ENCODE data around the gene WASF2. TPM values are rescaled to one million over a fixed set of nuclear protein-coding genes. Genes with fewer than 3 reads are reported as not detected.
A peak's percentile ranks its signal among the peaks of the same experiment; 100 is the strongest.

Gene WASF2
- total RNA-seq, 4 donors from 2014 or later, result 52.5 to 74.5 (median 57.5) TPM

- H3K36me3 ChIP-seq, result peaks cover 0 to 11% (median 0%) of the 10 kb centered on the region in 3 donors
- peak overlapping the region in 3 of 4 donors; percentile 55 to 93 (median 86) for H3K4me3 ChIP-seq
- no peak for DNase-seq
- no peaks in the 10 kb centered on the region for H3K27me3 ChIP-seq
- H3K9me3 ChIP-seq, result no peaks in the 10 kb centered on the region
- H3K27ac ChIP-seq, result peak overlapping the region; percentile 86 to 99 (median 92)
- peaks cover 0 to 22% (median 9%) of the 10 kb centered on the region in 4 donors for H3K4me1 ChIP-seq
- TF ChIP-seq, protein P1, sequence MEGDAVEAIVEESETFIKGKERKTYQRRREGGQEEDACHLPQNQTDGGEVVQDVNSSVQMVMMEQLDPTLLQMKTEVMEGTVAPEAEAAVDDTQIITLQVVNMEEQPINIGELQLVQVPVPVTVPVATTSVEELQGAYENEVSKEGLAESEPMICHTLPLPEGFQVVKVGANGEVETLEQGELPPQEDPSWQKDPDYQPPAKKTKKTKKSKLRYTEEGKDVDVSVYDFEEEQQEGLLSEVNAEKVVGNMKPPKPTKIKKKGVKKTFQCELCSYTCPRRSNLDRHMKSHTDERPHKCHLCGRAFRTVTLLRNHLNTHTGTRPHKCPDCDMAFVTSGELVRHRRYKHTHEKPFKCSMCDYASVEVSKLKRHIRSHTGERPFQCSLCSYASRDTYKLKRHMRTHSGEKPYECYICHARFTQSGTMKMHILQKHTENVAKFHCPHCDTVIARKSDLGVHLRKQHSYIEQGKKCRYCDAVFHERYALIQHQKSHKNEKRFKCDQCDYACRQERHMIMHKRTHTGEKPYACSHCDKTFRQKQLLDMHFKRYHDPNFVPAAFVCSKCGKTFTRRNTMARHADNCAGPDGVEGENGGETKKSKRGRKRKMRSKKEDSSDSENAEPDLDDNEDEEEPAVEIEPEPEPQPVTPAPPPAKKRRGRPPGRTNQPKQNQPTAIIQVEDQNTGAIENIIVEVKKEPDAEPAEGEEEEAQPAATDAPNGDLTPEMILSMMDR (IDR thresholded peaks at IDR 0.05), result no peak
- TF ChIP-seq POLR2A (IDR thresholded peaks at IDR 0.05), result no peak
Measured at GRCh38 chr1:27367160-27367650, 122.8 kb downstream of the WASF2 start.

DNA sequence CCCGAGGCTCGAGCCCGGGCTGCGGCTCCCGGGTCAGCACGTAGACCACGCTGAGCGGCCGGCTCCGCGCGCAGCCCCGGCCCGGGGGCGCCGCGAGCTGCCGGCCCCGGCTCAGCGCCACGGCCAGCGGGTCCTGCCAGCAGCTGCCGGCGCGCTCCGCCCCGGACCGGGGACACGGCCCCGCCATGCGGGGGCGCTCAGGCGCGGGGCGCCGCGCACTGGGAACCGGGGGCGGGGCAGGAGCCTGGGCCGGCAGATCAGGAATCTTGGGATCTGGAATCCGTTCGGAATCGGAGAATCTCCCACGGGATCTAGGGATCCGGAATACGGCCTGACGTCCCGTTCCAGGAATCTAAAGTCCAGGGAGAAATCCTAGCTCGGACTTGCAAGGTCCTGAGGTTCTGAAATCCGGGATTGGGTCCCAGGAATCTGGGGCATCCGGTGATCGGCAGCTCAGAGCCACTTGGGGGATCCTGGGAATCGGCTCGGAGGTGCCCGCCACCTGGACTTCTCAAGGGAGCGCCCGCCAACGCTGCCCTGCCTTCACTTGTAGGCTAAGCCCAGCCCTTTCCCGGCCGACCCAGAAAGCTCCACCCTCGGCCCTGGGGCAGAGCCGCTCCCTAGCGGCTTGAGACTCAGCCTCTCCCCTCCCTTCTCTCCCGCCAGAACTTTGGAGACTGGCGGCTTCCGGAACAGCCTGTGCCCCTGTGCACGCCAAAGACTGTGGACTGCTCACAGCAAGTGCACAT, 123.4 kb downstream of the WASF2 start, which contains the start of gene MAP3K6:
MAP3K6 (minus strand) TSS at position 551 of the 749 bp plus-strand sequence; CDS start at position 187, 364 bp downstream.
- TF ChIP-seq, protein P1 (IDR thresholded peaks at IDR 0.05), result peak in 4 of 6 experiments; percentile 22 to 45 (median 30)
- TF ChIP-seq POLR2A (IDR thresholded peaks at IDR 0.05), result peak; percentile 56 to 63
- Histone ChIP-seq H3K4me1 (peaks cover 0 to 22% (median 9%) of the 10 kb centered on the region in 4 donors), H3K27ac (peak within 1 kb of the TSS; percentile 86 to 99 (median 92))

DNA sequence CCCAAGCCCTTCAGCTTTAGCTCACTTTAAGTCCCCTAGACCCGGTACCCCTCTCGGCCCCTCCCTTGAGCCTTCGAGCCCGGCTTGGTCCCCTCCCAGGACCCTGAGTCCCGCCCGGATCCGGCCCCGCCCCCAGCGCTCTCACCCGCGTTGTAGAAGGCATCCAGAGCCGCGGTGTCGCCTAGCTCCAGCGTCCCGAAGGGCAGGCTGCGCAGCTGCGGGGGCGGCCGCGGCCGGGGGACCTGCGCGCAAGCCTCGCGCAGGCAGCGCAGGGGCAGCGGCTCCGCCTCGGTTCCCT, 123.9 kb downstream of the WASF2 start:
- Histone ChIP-seq H3K27me3 (no peaks in the 10 kb centered on the region), H3K4me1 (peaks cover 0 to 22% (median 9%) of the 10 kb centered on the region in 4 donors), H3K36me3 (peaks cover 0 to 11% (median 0%) of the 10 kb centered on the region in 3 donors), H3K9me3 (no peaks in the 10 kb centered on the region), H3K27ac (peak overlapping the region; percentile 86 to 99 (median 92)), H3K4me3 (peak overlapping the region; percentile 51 to 93 (median 70))
- no peak for TF ChIP-seq POLR2A (IDR thresholded peaks at IDR 0.05)
- TF ChIP-seq, protein P1 (IDR thresholded peaks at IDR 0.05), result no peak
- DNase-seq, result peak; percentile 80 to 91 (median 87)

More for the DNA sequence above, 123.4 kb downstream of the WASF2 start, which contains the start of gene MAP3K6:
- Histone ChIP-seq H3K4me3 (peak within 1 kb of the TSS; percentile 51 to 93 (median 70)), H3K36me3 (peaks cover 0 to 11% (median 0%) of the 10 kb centered on the region in 3 donors), H3K27me3 (no peaks in the 10 kb centered on the region), H3K9me3 (no peaks in the 10 kb centered on the region)
- peak; percentile 59 to 89 (median 89) for DNase-seq

DNA sequence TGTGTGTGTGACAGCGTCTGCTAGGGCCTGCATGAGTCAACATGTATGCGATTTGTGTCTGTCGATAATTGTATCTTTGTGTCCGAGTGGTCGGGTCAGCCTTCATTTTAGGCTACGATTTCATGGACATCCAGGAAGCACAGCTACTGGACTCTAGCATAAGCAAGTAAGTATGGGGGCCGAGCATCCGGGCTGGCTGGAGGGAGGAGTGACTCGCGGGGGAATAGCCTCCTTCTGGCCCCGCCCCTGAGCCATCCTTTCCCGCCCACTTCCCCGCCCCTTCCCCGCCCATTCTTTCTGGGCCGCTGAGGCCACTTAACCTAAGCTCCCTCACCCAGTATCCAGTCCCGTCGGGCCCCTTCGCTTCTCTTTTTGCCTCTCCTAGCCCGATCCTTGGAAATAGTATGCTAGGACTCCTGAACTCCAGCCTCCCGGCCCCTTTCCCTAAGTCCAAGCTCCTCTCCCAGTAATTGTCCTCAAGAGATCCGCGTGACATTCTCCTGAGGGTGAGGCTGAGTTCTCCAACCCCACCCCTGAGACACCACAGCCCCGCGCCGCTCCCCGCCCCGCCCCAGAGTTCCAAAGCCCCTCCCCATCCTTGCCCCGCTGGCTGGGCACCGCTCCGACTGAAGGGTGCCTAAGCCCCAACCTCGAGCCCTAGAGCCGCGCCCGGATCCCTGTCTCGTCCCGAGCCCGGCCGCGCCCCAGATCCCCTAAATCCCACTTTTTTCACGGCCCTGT, 124.4 kb downstream of the WASF2 start:
- Histone ChIP-seq H3K4me1 (peaks cover 0 to 22% (median 11%) of the 10 kb centered on the region in 4 donors), H3K36me3 (peaks cover 0 to 11% (median 0%) of the 10 kb centered on the region in 3 donors), H3K9me3 (no peaks in the 10 kb centered on the region), H3K4me3 (peak overlapping the region; percentile 51 to 93 (median 70)), H3K27me3 (no peaks in the 10 kb centered on the region), H3K27ac (peak overlapping the region; percentile 86 to 99 (median 92))
- DNase-seq, result peak; percentile 91 to 96 (median 92)
- peak in 1 of 2 donors; percentile 52 for TF ChIP-seq POLR2A (IDR thresholded peaks at IDR 0.05)
- TF ChIP-seq, protein P1 (IDR thresholded peaks at IDR 0.05), result no peak

DNA sequence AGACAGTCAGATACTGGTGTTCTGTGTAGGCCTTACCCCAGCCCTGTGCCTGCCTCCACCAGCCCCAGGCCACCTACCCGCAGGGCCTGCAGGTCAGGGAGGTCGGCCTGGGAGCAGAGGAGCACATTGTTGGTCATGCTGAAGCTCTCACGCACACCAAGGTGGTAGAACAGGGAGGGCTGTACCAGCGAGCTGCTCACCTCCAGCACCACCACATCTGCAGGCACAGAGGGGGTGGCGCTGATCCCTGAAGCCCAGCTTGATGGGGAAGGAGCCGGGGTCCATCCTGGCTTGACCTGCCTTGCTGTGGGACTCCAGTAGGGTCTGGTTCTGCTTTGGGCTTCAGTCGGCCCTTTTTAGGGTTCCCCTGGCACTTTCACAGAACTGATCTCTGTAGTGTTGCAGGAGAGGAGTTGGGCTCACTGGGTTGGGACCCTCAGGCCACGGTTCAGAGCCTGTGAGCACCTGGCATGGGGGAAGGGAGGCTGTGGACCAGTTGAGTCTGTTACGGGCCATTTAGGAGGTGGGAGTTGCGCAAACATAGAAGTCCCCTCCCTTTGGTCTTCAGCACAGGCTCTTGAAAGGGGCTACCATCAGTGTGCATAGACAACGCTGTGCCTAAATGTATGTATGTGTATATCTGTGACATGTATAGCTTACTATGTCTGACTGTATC, 125.1 kb downstream of the WASF2 start:
- DNase-seq, result no peak
- peaks cover 0 to 11% (median 0%) of the 10 kb centered on the region in 3 donors for H3K36me3 ChIP-seq
- H3K9me3 ChIP-seq, result no peaks in the 10 kb centered on the region
- no peak for TF ChIP-seq POLR2A (IDR thresholded peaks at IDR 0.05)
- TF ChIP-seq, protein P1 (IDR thresholded peaks at IDR 0.05), result no peak
- H3K27me3 ChIP-seq, result no peaks in the 10 kb centered on the region
- peak overlapping the region; percentile 51 to 93 (median 70) for H3K4me3 ChIP-seq
- peaks cover 0 to 27% (median 15%) of the 10 kb centered on the region in 4 donors for H3K4me1 ChIP-seq
- peak overlapping the region; percentile 86 to 99 (median 92) for H3K27ac ChIP-seq

Data from Peyer's patch (tissue), 4 donors.